WERI-Rb-1 (cell line): ENCODE results near the gene LRRC56.
"Not testable (repeated sequence)": the region's sequence is repeated elsewhere in the genome, so short reads cannot be mapped to it uniquely, and the experiment has no call there.

Experiments used
- DNase-seq: peaks from one replicate; pipeline ENCODE4 v3.0.0-alpha.2; 2020
- H3K27ac ChIP-seq: fragments of 250-450 bp; sonication (Bioruptor Pico); 2 replicates; pipeline ENCODE4 v1.5.1; 2020; ENCODE audit warnings: mild to moderate bottlenecking, moderate library complexity
- H3K27me3 ChIP-seq: fragments of 250-450 bp; sonication (Bioruptor Pico); 2 replicates; pipeline ENCODE4 v1.5.1; 2021; ENCODE audit warnings: mild to moderate bottlenecking, low read depth, moderate library complexity; ENCODE audit not compliant: insufficient read depth, severe bottlenecking
- H3K36me3 ChIP-seq: fragments of 250-450 bp; sonication (Bioruptor Pico); 2 replicates; pipeline ENCODE4 v1.5.1; 2020; ENCODE audit warnings: mild to moderate bottlenecking, moderate library complexity
- H3K4me3 ChIP-seq: 2 replicates; pipeline ENCODE4 v1.5.1; 2011; ENCODE audit warnings: low read depth, mild to moderate bottlenecking, control low read depth, low read length
- H3K9me3 ChIP-seq: fragments of 250-450 bp; sonication (Bioruptor Pico); 2 replicates; pipeline ENCODE4 v1.5.1; 2021; ENCODE audit warnings: mild to moderate bottlenecking, moderate library complexity; ENCODE audit not compliant: severe bottlenecking
- TF ChIP-seq, protein P1 (sequence below): IDR thresholded peaks from 2 replicates; pipeline ENCODE4 v1.5.1; 2011; ENCODE audit warnings: low read depth, mild to moderate bottlenecking, control low read depth, inconsistent platforms, low read length

Gene LRRC56

DNA sequence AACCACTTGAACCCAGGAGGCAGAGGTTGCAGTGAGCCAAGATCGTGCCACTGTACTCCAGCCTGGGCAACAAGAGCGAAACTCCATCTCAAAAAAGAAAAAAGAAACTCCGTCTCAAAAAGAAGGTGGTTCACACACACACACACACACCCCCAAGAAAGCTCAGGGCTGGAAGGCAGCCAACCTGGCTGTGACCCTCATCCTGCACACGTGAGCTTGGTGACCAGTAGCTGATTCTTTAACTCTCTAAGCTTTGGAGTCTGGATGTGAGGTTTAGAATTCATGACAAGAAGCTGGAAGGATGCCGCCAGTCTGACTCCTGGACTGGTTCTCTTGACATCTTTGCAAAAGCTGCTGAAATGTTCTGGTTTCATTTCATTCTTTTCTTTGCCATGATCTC lies 28.4 kb upstream of the LRRC56 start:
- TF ChIP-seq, protein P1, sequence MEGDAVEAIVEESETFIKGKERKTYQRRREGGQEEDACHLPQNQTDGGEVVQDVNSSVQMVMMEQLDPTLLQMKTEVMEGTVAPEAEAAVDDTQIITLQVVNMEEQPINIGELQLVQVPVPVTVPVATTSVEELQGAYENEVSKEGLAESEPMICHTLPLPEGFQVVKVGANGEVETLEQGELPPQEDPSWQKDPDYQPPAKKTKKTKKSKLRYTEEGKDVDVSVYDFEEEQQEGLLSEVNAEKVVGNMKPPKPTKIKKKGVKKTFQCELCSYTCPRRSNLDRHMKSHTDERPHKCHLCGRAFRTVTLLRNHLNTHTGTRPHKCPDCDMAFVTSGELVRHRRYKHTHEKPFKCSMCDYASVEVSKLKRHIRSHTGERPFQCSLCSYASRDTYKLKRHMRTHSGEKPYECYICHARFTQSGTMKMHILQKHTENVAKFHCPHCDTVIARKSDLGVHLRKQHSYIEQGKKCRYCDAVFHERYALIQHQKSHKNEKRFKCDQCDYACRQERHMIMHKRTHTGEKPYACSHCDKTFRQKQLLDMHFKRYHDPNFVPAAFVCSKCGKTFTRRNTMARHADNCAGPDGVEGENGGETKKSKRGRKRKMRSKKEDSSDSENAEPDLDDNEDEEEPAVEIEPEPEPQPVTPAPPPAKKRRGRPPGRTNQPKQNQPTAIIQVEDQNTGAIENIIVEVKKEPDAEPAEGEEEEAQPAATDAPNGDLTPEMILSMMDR: no peak
- no peak overlapping the region for H3K27ac ChIP-seq
- H3K4me3 ChIP-seq: no peak overlapping the region
- DNase-seq: no peak
- peaks cover 28% of the 10 kb centered on the region for H3K36me3 ChIP-seq
- no peaks in the 10 kb centered on the region for H3K9me3 ChIP-seq
- no peaks in the 10 kb centered on the region for H3K27me3 ChIP-seq

DNA sequence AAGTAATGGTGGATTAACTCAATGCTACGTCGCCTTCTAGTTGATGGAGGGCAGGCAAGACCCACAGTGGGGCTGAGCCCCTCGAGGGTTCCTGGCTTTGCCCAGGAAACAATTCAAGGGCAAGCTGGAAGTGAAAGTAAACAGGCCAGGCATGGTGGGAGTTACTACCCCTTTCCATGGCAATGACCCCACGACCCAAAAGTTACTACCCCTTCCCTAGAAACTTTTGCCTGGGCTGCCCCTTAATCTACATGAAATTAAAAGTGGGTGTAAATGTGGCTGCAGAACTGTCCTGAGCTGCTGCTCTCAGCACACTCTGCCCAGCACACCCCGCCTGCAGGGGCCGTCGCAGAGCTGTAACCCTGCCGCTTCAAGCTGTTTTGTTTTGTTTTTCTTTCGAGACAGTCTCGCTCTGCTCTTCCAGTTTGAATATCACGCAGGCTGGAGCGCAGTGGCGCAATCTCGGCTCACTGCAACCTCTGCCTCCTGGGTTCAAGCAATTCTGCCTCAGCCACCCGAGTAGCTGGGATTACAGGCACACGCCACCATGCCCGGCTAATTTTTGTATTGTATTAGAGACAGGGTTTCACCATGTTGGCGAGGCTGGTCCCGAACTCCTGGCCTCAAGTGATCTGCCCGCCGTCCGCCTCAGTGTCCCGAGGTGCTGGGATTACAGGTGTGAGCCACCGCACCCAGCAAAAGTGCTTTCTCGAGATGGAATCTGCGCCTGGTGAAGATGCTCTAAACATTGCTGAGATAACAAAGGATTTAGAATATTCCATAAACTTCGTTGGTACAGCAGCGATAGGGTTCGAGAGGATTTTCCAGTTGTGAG lies 24.3 kb upstream of the LRRC56 start:
- TF ChIP-seq, protein P1: no peak
- Histone ChIP-seq H3K9me3 (peaks cover 9% of the 10 kb centered on the region), H3K27ac (no peak overlapping the region), H3K27me3 (no peaks in the 10 kb centered on the region), H3K4me3 (no peak overlapping the region), H3K36me3 (peaks cover 24% of the 10 kb centered on the region)
- DNase-seq: no peak

DNA sequence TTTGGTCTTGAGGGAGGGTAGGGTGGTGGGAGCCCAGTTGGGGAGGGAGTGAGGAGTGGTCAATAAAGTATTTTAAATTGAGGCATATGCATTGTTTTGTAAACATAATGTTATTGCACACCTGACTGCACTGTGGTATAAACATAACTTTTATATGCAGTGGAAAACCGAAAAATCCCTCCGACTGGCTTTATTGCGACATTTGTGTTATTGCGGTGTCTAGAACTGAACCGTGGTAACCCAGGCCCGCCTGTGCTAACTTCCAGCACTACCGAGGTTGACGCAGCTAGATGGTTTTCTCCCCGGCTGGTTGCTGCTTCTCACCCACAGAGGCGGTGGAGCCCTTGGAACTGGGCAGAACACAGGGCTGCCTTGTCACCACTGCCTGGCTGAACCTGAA lies 22.7 kb upstream of the LRRC56 start:
- H3K36me3 ChIP-seq: peaks cover 11% of the 10 kb centered on the region
- no peak overlapping the region for H3K4me3 ChIP-seq
- TF ChIP-seq, protein P1: no peak
- peaks cover 9% of the 10 kb centered on the region for H3K9me3 ChIP-seq
- DNase-seq: no peak
- H3K27me3 ChIP-seq: no peaks in the 10 kb centered on the region
- H3K27ac ChIP-seq: no peak overlapping the region

DNA sequence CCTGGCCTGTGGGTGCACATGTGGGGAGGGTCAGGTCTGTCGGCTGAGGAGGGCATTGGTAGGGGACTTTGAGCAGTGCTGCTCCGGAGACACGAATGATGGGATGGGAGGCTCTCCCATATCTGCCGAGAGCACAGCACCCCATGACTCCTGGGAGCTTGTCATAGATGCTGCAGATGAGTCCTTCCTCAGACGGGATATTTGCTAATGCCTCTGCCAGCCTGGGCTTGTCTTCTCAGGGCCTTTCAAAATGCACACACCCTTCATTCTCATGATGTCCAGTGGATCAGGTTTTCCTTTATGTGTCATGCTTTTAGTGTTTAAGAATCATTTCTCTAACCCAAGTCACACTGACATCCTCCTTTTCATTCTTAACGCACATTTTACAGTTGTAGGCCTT lies 22.2 kb upstream of the LRRC56 start:
- H3K27ac ChIP-seq: no peak overlapping the region
- TF ChIP-seq, protein P1: no peak
- peaks cover 9% of the 10 kb centered on the region for H3K9me3 ChIP-seq
- H3K27me3 ChIP-seq: no peaks in the 10 kb centered on the region
- H3K36me3 ChIP-seq: peaks cover 7% of the 10 kb centered on the region
- DNase-seq: no peak
- no peak overlapping the region for H3K4me3 ChIP-seq

DNA sequence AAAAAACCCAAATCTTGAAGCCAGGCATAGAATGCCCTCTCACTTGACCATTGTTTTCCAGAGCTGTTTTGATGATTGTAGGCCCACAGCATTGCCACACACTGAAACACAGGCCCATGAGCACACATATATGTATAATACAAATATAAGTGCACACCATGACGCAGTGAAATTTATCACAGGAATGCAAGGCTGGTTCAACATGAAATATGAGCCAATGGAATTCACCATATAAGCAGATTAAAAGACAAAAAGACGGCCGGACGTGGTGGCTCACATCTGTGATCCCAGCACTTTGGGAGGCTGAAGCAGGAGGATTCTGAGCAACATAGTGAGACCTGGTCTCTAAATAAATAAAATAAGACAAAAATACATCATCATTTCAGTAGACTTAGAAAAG lies 20.9 kb upstream of the LRRC56 start:
- no peak overlapping the region for H3K4me3 ChIP-seq
- TF ChIP-seq, protein P1: no peak
- no peaks in the 10 kb centered on the region for H3K27me3 ChIP-seq
- H3K27ac ChIP-seq: no peak overlapping the region
- no peak for DNase-seq
- H3K9me3 ChIP-seq: peaks cover 9% of the 10 kb centered on the region
- H3K36me3 ChIP-seq: peaks cover 4% of the 10 kb centered on the region; the same call in 1 of the 2 replicates

DNA sequence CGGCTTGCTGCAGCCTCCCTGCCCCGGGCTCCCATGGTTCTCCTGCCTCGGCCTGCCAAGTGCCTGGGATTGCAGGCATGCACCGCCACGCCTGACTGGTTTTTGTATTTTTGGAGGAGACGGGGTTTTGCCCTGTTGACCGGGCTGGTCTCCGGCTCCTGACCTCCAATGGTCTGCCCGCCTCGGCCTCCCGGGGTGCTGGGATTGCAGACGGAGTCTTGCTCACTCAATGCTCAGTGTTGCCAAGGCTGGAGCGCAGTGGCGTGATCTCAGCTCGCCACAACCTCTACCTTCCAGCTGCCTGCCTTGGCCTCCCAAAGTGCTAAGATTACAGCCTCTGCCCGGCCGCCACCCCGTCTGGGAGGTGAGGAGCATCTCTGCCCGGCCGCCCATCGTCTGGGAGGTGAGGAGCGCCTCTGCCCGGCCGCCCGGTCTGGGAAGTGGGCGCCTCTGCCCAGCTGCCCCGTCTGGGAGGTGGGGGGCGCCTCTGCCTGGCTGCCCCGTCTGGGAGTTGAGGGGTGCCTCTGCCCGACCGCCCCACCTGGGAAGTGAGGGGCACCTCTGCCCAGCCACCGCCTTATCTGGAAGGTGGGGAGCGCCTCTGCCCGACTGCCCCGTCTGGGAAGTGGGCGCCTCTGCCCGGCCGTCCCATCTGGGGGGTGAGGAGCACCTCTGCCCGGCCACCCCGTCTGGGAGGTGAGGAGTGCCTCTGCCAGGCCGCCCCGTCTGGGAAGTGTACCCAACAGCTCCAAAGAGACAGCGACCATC lies 20.2 kb upstream of the LRRC56 start:
- H3K36me3 ChIP-seq, H3K27me3 ChIP-seq, H3K4me3 ChIP-seq, H3K27ac ChIP-seq, H3K9me3 ChIP-seq, DNase-seq: not testable (repeated sequence)
